HG02970 (cell line): ENCODE results near the gene FOXR2.

Experiments used
- ATAC-seq: cut with Tn5 transposase; IDR thresholded peaks from one replicate; pipeline ENCODE4 v1.9.1; 2021; ENCODE audit warnings: mild to moderate bottlenecking, moderate library complexity, moderate number of reproducible peaks; ENCODE audit not compliant: unreplicated experiment, low FRiP score

FOXR2 gene

DNA sequence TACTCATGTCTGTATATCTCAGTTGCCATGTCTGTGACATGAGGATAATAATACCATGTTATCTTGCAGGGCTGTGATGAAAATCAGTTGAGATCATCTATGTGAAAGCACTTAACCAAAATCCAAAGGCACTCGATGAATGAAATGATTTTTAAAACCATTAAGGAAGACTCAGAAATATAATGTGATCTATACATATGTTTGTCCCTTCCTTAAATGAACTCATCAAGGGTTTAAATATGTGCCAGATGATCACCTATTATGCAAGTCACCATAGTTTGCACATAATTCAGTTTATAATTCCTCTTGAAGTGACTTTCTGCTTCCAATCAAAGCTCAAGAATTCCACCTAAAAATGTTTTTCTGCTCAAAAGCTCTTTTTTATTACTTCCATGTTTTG is at the start of gene FOXR2:
TSS of gene FOXR2 (plus strand) at position 301 of the 400 bp plus-strand sequence. CDS start 312 bp downstream, outside the sequence.
- no peak for ATAC-seq

DNA sequence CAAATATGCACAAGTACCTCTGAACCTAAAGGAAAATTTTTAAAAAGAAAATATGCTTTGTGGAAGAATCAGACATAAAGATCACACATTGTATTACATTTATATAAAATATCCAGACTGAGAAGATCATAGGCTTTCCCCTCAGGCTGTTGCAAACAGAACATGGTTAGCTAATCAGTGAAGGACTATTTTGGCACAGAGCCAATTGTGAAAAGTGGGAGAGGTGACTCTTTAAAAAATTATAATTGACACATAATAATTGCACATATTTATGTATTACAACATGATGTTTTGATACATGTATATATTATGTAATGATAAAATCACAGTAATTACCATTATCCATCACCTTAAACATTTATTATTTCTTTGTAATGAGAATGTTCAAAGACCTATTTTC is 44.1 kb upstream of the FOXR2 start:
- no peak for ATAC-seq

GRCh38 chrX:55582447-55582846 is 40.8 kb upstream of the FOXR2 start:
- ATAC-seq: no peak

- ATAC-seq: no peak
Measured at GRCh38 chrX:55593296-55593695, 29.9 kb upstream of the FOXR2 start.

- no peak for ATAC-seq
Measured at GRCh38 chrX:55593756-55594257, 29.4 kb upstream of the FOXR2 start.

GRCh38 chrX:55598333-55598732 is 24.9 kb upstream of the FOXR2 start:
- ATAC-seq: no peak

GRCh38 chrX:55619547-55619946 is 3.7 kb upstream of the FOXR2 start:
- no peak for ATAC-seq

DNA sequence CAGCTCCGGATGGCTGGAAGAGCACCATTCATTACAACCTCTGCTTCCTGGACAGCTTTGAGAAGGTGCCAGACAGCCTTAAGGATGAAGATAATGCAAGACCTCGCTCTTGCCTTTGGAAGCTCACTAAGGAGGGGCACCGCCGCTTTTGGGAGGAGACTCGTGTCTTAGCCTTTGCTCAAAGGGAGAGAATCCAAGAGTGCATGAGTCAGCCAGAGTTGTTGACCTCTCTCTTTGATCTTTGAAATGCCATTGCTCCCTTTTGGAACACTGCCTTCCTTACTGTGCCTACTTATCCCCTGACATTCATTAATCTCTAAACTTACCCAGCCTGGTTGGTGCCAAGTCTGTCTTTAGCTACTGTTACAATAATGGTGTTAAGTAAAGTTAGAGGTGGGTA is 1.2 kb downstream of the FOXR2 start:
- ATAC-seq: no peak

GRCh38 chrX:55636109-55636508 is 12.9 kb downstream of the FOXR2 start:
- ATAC-seq: no peak

DNA sequence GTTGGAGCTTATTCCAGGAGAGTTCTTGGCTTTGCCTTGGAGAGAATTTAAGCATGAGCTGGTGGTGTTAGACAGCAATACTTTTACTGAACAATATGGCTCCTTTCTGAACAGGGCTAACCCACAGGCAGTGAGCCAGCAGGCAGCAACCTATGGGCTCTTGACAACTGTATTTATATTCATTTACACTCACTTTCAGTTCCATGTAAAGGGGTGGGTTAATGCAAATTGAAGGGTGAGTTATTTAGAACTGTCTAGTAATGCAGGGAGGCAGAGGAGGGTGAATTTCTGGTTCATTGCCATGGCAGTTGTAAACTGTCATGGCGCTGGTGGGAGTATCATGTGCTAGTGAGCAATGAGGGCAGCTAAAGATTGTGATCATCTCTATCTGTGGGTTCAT is 15.7 kb downstream of the FOXR2 start:
- no peak for ATAC-seq

GRCh38 chrX:55640854-55641253 is 17.7 kb downstream of the FOXR2 start:
- no peak for ATAC-seq

DNA sequence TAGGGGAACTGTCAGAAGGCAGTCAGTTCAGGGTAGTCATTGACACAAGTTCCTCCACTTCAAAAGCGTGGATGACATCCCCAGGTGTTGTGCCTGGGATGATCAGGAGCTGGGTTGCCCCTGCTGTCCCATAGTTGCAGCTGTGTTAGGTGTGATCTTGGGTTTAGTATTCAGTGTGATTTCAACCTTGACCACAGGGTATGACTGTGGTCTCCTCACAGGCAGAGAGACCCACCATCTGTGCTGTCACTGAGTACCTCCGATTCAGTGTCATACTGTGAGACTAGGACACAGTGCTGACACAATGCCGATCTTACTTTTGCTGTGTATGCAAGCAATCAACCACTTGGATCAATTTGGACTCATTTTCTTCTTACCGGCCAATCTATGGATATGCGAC is 25.2 kb downstream of the FOXR2 start:
- no peak for ATAC-seq

DNA sequence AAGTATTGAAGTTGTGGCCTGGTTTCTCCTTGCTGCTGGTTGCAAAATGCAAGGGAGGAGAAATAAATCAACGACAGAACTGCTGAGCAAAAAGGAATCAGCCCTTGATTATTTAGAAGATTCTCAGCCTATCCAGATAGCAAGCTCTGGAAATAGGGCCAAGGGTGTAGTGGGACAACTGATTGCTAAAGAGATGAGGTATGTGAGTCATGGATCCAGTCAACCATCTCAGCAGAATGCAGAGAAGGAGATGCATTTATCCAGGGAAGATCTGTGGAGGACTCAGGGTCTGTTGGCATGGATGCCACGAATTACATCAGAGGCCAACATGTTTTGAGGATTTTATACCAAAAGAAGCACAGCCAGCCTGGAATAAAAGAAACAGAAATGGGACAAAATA is 36.7 kb downstream of the FOXR2 start:
- ATAC-seq: no peak

DNA sequence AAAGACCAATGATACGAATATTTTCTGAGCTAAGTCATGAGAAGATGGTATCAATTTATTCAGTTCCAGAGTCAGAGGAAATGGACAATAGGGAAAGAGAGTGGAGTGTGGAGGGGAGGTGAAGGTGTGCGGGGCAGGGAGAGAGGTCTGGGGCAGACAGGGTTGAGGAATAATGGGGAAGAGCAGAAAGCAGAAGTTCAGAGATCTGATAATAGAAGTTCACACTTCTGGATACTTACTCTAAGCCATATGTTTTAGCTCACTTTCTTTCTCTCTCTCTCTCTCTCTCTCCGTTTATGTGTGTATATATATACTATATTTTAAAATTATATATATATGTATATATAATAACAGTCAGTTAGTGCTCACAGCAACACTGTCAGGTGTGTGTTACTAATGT is 40.4 kb downstream of the FOXR2 start:
- ATAC-seq: no peak

DNA sequence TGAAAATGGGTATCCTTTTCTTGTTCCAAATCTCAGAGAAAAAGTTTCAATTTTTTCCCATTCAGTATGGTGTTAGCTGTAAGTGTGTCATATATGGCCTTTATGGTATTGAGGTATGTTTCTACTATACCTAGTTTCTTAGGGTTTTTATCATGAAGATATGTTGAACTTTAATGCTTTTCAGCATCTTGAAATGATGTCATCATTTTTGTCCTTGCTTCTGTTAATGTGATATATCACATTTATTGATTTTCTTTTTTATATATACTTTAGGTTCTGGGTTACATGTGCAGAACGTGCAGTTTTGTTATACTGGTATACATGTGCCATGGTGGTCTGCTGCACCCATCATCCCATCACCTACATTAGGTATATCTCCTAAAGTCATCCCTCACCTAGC is 44.9 kb downstream of the FOXR2 start:
- no peak for ATAC-seq
